WTC11 (cell line): ENCODE results near the gene IL34. TPM values are rescaled to one million over a fixed set of nuclear protein-coding genes. Genes with fewer than 3 reads are reported as not detected.

Experiments
- ATAC-seq: fragments of 200-7000 bp; cut with Tn5 transposase; 2 replicates; pipeline ENCODE4 v1.10.0; 2021; ENCODE audit warnings: mild to moderate bottlenecking, moderate library complexity
- CTCF ChIA-PET: fragments of 300-600 bp; sonication (Branson Sonifier 250); formaldehyde crosslinking; loops from one replicate; lab custom pipeline; 2021; ENCODE audit warnings: antibody characterized with exemption; lab: Charles Lee
- POLR2A ChIA-PET: fragments of 350-600 bp; sonication (Branson Sonifier 250); formaldehyde crosslinking; loops from one replicate; lab custom pipeline; 2021; ENCODE audit warnings: antibody characterized with exemption; lab: Charles Lee
- DNase-seq: peaks from one replicate; pipeline ENCODE4 v3.0.0; 2021; ENCODE audit warnings: low spot score
- H3K27ac Mint-ChIP-seq: 2 replicates; pipeline ENCODE4 v1.8.0; 2021; ENCODE audit warnings: mixed read lengths
- H3K27me3 Mint-ChIP-seq: 2 replicates; pipeline ENCODE4 v1.8.0; 2021; ENCODE audit warnings: low read depth, mild to moderate bottlenecking, moderate library complexity, mixed read lengths
- H3K36me3 Mint-ChIP-seq: 2 replicates; pipeline ENCODE4 v1.8.0; 2021; ENCODE audit warnings: mixed read lengths
- H3K4me1 Mint-ChIP-seq: 2 replicates; pipeline ENCODE4 v1.8.0; 2022; ENCODE audit warnings: mixed read lengths
- H3K4me3 Mint-ChIP-seq: 2 replicates; pipeline ENCODE4 v1.8.0; 2021; ENCODE audit warnings: mild to moderate bottlenecking, moderate library complexity, mixed read lengths
- H3K9me3 Mint-ChIP-seq: 2 replicates; pipeline ENCODE4 v1.8.0; 2021; ENCODE audit warnings: mixed read lengths
- AFF4 ChIP-seq: sonication (generic); formaldehyde crosslinking; IDR thresholded peaks from 2 replicates; pipeline ENCODE4 v1.8.1; 2023; ENCODE audit warnings: mild to moderate bottlenecking, missing genetic modification reagents, borderline replicate concordance
- AR ChIP-seq: fragments of 250-450 bp; sonication (Bioruptor Pico); IDR thresholded peaks from 2 replicates; pipeline ENCODE4 v1.9.0; 2021; ENCODE audit warnings: mild to moderate bottlenecking
- ATF1 ChIP-seq: sonication (generic); formaldehyde crosslinking; IDR thresholded peaks from 2 replicates; pipeline ENCODE4 v1.8.1; 2023; ENCODE audit warnings: mild to moderate bottlenecking, moderate library complexity, missing genetic modification reagents
- CREB1 ChIP-seq: sonication (generic); formaldehyde crosslinking; IDR thresholded peaks from 2 replicates; pipeline ENCODE4 v1.8.0; 2023; ENCODE audit warnings: mild to moderate bottlenecking, missing genetic modification reagents
- E2F5 ChIP-seq: sonication (generic); formaldehyde crosslinking; IDR thresholded peaks from 2 replicates; pipeline ENCODE4 v1.8.1; 2022; ENCODE audit warnings: mild to moderate bottlenecking, moderate library complexity, missing genetic modification reagents
- ETV6 ChIP-seq: sonication (generic); formaldehyde crosslinking; IDR thresholded peaks from 2 replicates; pipeline ENCODE4 v1.8.1; 2022; ENCODE audit warnings: mild to moderate bottlenecking, missing genetic modification reagents
- FOXP1 ChIP-seq: sonication (generic); formaldehyde crosslinking; IDR thresholded peaks from 2 replicates; pipeline ENCODE4 v1.8.0; 2022; ENCODE audit warnings: missing genetic modification reagents, mild to moderate bottlenecking, moderate library complexity, borderline replicate concordance
- JAZF1 ChIP-seq: fragments of 250-450 bp; sonication (Bioruptor Pico); IDR thresholded peaks from 2 replicates; pipeline ENCODE4 v1.9.0; 2021; ENCODE audit warnings: moderate library complexity, mild to moderate bottlenecking, inconsistent platforms
- KAT7 ChIP-seq: sonication (generic); formaldehyde crosslinking; IDR thresholded peaks from 2 replicates; pipeline ENCODE4 v1.8.1; 2023; ENCODE audit warnings: missing genetic modification reagents, mild to moderate bottlenecking, borderline replicate concordance
- MAX ChIP-seq: sonication (generic); formaldehyde crosslinking; IDR thresholded peaks from 2 replicates; pipeline ENCODE4 v1.8.0; 2022; ENCODE audit warnings: mild to moderate bottlenecking, missing genetic modification reagents
- MLX ChIP-seq: sonication (generic); formaldehyde crosslinking; IDR thresholded peaks from 2 replicates; pipeline ENCODE4 v1.8.1; 2023; ENCODE audit warnings: mild to moderate bottlenecking, missing genetic modification reagents, moderate library complexity
- NFE2L1 ChIP-seq: sonication (generic); formaldehyde crosslinking; IDR thresholded peaks from 2 replicates; pipeline ENCODE4 v1.8.1; 2023; ENCODE audit warnings: missing genetic modification reagents
- PREB ChIP-seq: sonication (generic); formaldehyde crosslinking; IDR thresholded peaks from 2 replicates; pipeline ENCODE4 v1.8.1; 2022; ENCODE audit warnings: mild to moderate bottlenecking, missing genetic modification reagents, moderate library complexity, borderline replicate concordance
- SOX15 ChIP-seq: fragments of 250-450 bp; sonication (Bioruptor Pico); IDR thresholded peaks from 2 replicates; pipeline ENCODE4 v1.9.0; 2021; ENCODE audit warnings: mild to moderate bottlenecking
- SP1 ChIP-seq: sonication (generic); formaldehyde crosslinking; conservative IDR thresholded peaks from 2 replicates; pipeline ENCODE4 v1.8.1; 2022; ENCODE audit warnings: missing genetic modification reagents
- TEAD4 ChIP-seq: sonication (generic); formaldehyde crosslinking; IDR thresholded peaks from 2 replicates; pipeline ENCODE4 v1.8.0; 2022; ENCODE audit warnings: mild to moderate bottlenecking, missing genetic modification reagents
- USF2 ChIP-seq: sonication (generic); formaldehyde crosslinking; IDR thresholded peaks from 2 replicates; pipeline ENCODE4 v1.8.1; 2023; ENCODE audit warnings: mild to moderate bottlenecking, missing genetic modification reagents, moderate library complexity
- ZBTB21 ChIP-seq: sonication (generic); formaldehyde crosslinking; IDR thresholded peaks from 2 replicates; pipeline ENCODE4 v1.8.1; 2023; ENCODE audit warnings: mild to moderate bottlenecking, missing genetic modification reagents, borderline replicate concordance
- ZNF317 ChIP-seq: sonication (generic); formaldehyde crosslinking; IDR thresholded peaks from 2 replicates; pipeline ENCODE4 v1.8.1; 2023; ENCODE audit warnings: low read depth, mild to moderate bottlenecking, moderate library complexity, missing genetic modification reagents, borderline replicate concordance
- ZNF532 ChIP-seq: fragments of 250-450 bp; sonication (Bioruptor Pico); IDR thresholded peaks from 2 replicates; pipeline ENCODE4 v1.9.0; 2021; ENCODE audit warnings: mild to moderate bottlenecking, borderline replicate concordance
- total RNA-seq: library from RNA; stranded (reverse); gene quantifications from 3 replicates; pipeline ENCODE4 v1.2.3, GENCODE V29; 2021

The IL34 gene
- total RNA-seq, 1 experiment from 2014 or later: 8.8 TPM

- no peak for TF ChIP-seq USF2 (CRISPR knock-in tag)
Observed at GRCh38 chr16:70597135-70597835, 49.1 kb upstream of the IL34 start (continued).

- no peaks in the 10 kb centered on the region for H3K9me3 Mint-ChIP-seq
- TF ChIP-seq JAZF1 (CRISPR knock-in tag): no peak
- no peak for TF ChIP-seq ATF1 (CRISPR knock-in tag)
- no peak for TF ChIP-seq ZBTB21 (CRISPR knock-in tag)
- no peak for TF ChIP-seq SP1 (CRISPR knock-in tag)
- no peak for TF ChIP-seq KAT7
- TF ChIP-seq MLX (CRISPR knock-in tag): no peak
- no peak for TF ChIP-seq MAX (CRISPR knock-in tag)
- no peak for TF ChIP-seq ETV6
- no peak for TF ChIP-seq CREB1 (CRISPR knock-in tag)
- TF ChIP-seq PREB: no peak
- TF ChIP-seq SOX15: no peak
- TF ChIP-seq AR (CRISPR knock-in tag): no peak
- TF ChIP-seq ZNF532: no peak
- TF ChIP-seq TEAD4 (CRISPR knock-in tag): no peak
- TF ChIP-seq E2F5 (CRISPR knock-in tag): no peak
- no peak for TF ChIP-seq AFF4 (CRISPR knock-in tag)
- no peak for TF ChIP-seq NFE2L1 (CRISPR knock-in tag)
- no peak for TF ChIP-seq ZNF317 (CRISPR knock-in tag)
- TF ChIP-seq FOXP1 (CRISPR knock-in tag): no peak
Observed at GRCh38 chr16:70598937-70599503, 47.3 kb upstream of the IL34 start.

More at GRCh38 chr16:70598937-70599503, 47.3 kb upstream of the IL34 start:
- DNase-seq (no peak), ATAC-seq (no peak)
- no peak overlapping the region for H3K27ac Mint-ChIP-seq
- H3K36me3 Mint-ChIP-seq: no peaks in the 10 kb centered on the region
- no peak overlapping the region for H3K4me3 Mint-ChIP-seq
- ChIA-PET CTCF (no interaction called here), POLR2A (no interaction called here)
- H3K4me1 Mint-ChIP-seq: no peaks in the 10 kb centered on the region
- peaks cover 10% of the 10 kb centered on the region for H3K27me3 Mint-ChIP-seq
